ENCODE measurements around the gene WDR86.

The WDR86 gene

GRCh38 chr7:151348970-151349369, 60.9 kb downstream of the WDR86 start:
- ATAC-seq = no peak

GRCh38 chr7:151347200-151347599, 62.6 kb downstream of the WDR86 start:
- ATAC-seq (no peak), DNase-seq (no peak)

More at GRCh38 chr7:151348970-151349369, 60.9 kb downstream of the WDR86 start:
- DNase-seq = no peak

- DNase-seq (no peak), ATAC-seq (no peak)
These were observed 63.4 kb downstream of the WDR86 start for GRCh38 chr7:151346470-151346769.

GRCh38 chr7:151345576-151346469, 64.0 kb downstream of the WDR86 start:
- no peak for DNase-seq
- ATAC-seq = no peak

- no peak for ATAC-seq
- DNase-seq = no peak
These were observed 66.3 kb downstream of the WDR86 start for GRCh38 chr7:151343516-151343915.

- ATAC-seq (no peak), DNase-seq (no peak)
These were observed 67.0 kb downstream of the WDR86 start for GRCh38 chr7:151342811-151343210.

- DNase-seq (no peak), ATAC-seq (peak; percentile 54)
These were observed 67.7 kb downstream of the WDR86 start for GRCh38 chr7:151342102-151342646.

GRCh38 chr7:151341357-151342101, 68.3 kb downstream of the WDR86 start, which contains the start of gene NUB1:
Gene NUB1, plus strand, starts transcription at chr7:151341812. Its CDS starts 3,538 bp downstream, at chr7:151345350.
- DNase-seq (peak; percentile 97), ATAC-seq (peak; percentile 82)

- ATAC-seq (no peak), DNase-seq (no peak)
These were observed 69.0 kb downstream of the WDR86 start for GRCh38 chr7:151340794-151341356.

- DNase-seq (no peak), ATAC-seq (peak; percentile 34)
These were observed 70.0 kb downstream of the WDR86 start for GRCh38 chr7:151339651-151340382.

- DNase-seq (no peak), ATAC-seq (no peak)
These were observed 71.0 kb downstream of the WDR86 start for GRCh38 chr7:151338809-151339208.

GRCh38 chr7:151337346-151337745, 72.5 kb downstream of the WDR86 start:
- no peak for DNase-seq
- ATAC-seq = no peak

GRCh38 chr7:151336027-151336708, 73.7 kb downstream of the WDR86 start:
- DNase-seq = no peak

GRCh38 chr7:151334628-151335027, 75.2 kb downstream of the WDR86 start:
- ATAC-seq = no peak
- DNase-seq = no peak

More at GRCh38 chr7:151336027-151336708, 73.7 kb downstream of the WDR86 start:
- ATAC-seq = no peak

Measured in stimulated activated naive CD8-positive, alpha-beta T cell treated with anti-CD3 and anti-CD28 coated beads, Interleukin-15, Interleukin-2, amounts not matched to agents 100 U/mL and 50 U/mL, for 24 hours (primary cell).